ENCODE measurements around the gene ROBO1.
A peak's percentile ranks its signal among the peaks of the same experiment; 100 is the strongest.
"Not testable (repeated sequence)": the region's sequence is repeated elsewhere in the genome, so short reads cannot be mapped to it uniquely, and the experiment has no call there.

ROBO1 gene

GRCh38 chr3:79543218-79543982 is 224.4 kb downstream of the ROBO1 start:
- DNase-seq: no peak

GRCh38 chr3:79534727-79535126 is 233.1 kb downstream of the ROBO1 start:
- DNase-seq: no peak

- DNase-seq: no peak
Observed at GRCh38 chr3:79531566-79532295, 236.1 kb downstream of the ROBO1 start.

GRCh38 chr3:79521221-79521848 is 246.5 kb downstream of the ROBO1 start:
- peak; percentile 11 for DNase-seq

- DNase-seq: no peak
Observed at GRCh38 chr3:79517766-79518413, 249.9 kb downstream of the ROBO1 start.

- DNase-seq: no peak
Observed at GRCh38 chr3:79516795-79517194, 251.0 kb downstream of the ROBO1 start.

- DNase-seq: no peak
Observed at GRCh38 chr3:79515072-79515471, 252.7 kb downstream of the ROBO1 start.

GRCh38 chr3:79514069-79514468 is 253.7 kb downstream of the ROBO1 start:
- no peak for DNase-seq

GRCh38 chr3:79506751-79507150 is 261.0 kb downstream of the ROBO1 start:
- no peak for DNase-seq

- not testable (repeated sequence) for DNase-seq
Observed at GRCh38 chr3:79502216-79502681, 265.5 kb downstream of the ROBO1 start.

GRCh38 chr3:79497447-79498111 is 270.2 kb downstream of the ROBO1 start:
- DNase-seq: no peak

- DNase-seq: no peak
Observed at GRCh38 chr3:79491029-79491641, 276.7 kb downstream of the ROBO1 start.

- no peak for DNase-seq
Observed at GRCh38 chr3:79490165-79491028, 277.4 kb downstream of the ROBO1 start.

GRCh38 chr3:79488407-79488806 is 279.4 kb downstream of the ROBO1 start:
- DNase-seq: no peak

- no peak for DNase-seq
Observed at GRCh38 chr3:79480746-79481145, 287.1 kb downstream of the ROBO1 start.

- DNase-seq: no peak
Observed at GRCh38 chr3:79478620-79479019, 289.2 kb downstream of the ROBO1 start.

- DNase-seq: no peak
Observed at GRCh38 chr3:79477242-79477641, 290.6 kb downstream of the ROBO1 start.

GRCh38 chr3:79473993-79474392 is 293.8 kb downstream of the ROBO1 start:
- DNase-seq: no peak

- no peak for DNase-seq
Observed at GRCh38 chr3:79467721-79468120, 300.1 kb downstream of the ROBO1 start.

- no peak for DNase-seq
Observed at GRCh38 chr3:79461129-79461792, 306.5 kb downstream of the ROBO1 start.

GRCh38 chr3:79453600-79453999 is 314.2 kb downstream of the ROBO1 start:
- no peak for DNase-seq
